ENCODE measurements around the gene IGF2BP3. TPM values are rescaled to one million over a fixed set of nuclear protein-coding genes. Genes with fewer than 3 reads are reported as not detected.
"Not testable (repeated sequence)": the region's sequence is repeated elsewhere in the genome, so short reads cannot be mapped to it uniquely, and the experiment has no call there.

Gene IGF2BP3
- 1 to 10 TPM; 1.0 to 6.8 (median 1.7) TPM for total RNA-seq
- 1 to 10 TPM in 1 of 3 donors, under 1 TPM in 2; 0.17 to 2.2 (median 0.22) TPM for polyA plus RNA-seq
- long read RNA-seq, donor 1, full-length matches to known transcripts: 8 of 8 reads
- long read RNA-seq, donor 1, partial matches to known transcripts: 0 of 8 reads
- long read RNA-seq, donor 1, other reads (novel, unspliced or antisense): 0 of 8 reads
- long read RNA-seq, donor 2, full-length matches to known transcripts: 2 of 2 reads
- long read RNA-seq, donor 2, partial matches to known transcripts: 0 of 2 reads
- long read RNA-seq, donor 2, other reads (novel, unspliced or antisense): 0 of 2 reads

- no peak for TF ChIP-seq POLR2AphosphoS5 (IDR thresholded peaks at IDR 0.05)
- no peak for TF ChIP-seq CTCF (IDR thresholded peaks at IDR 0.05 in 8 of 11, conservative IDR thresholded peaks at IDR 0.05 in 3 of 11)
- no peak for TF ChIP-seq POLR2A (IDR thresholded peaks at IDR 0.05)
- intact Hi-C loops (cut with DNase I; ENCODE audit: low total_unique reads): no loop called here
- WGBS, 5 donors: 1 to 4% (median 1%) methylated on average over 33 to 34 of the region's 34 CpGs
- Histone ChIP-seq H3K9me3 (peaks cover 0 to 22% (median 0%) of the 10 kb centered on the region in 8 donors), H3K4me1 (peaks cover 41 to 68% (median 59%) of the 10 kb centered on the region in 6 donors), H3K36me3 (no peaks in the 10 kb centered on the region), H3K27me3 (replicated peaks in 1 of 7) (peaks cover 14 to 100% (median 99%) of the 10 kb centered on the region in 7 donors), H3K27ac (no peak within 1 kb of the TSS), H3K4me3 (peak within 1 kb of the TSS; percentile 10 to 66 (median 40))
- peak; percentile 58 for DNase-seq
These were observed at the start of gene IGF2BP3 for GRCh38 chr7:23470330-23471105. TSS of gene IGF2BP3 (minus strand) at chr7:23470491. CDS start at chr7:23470110, 381 bp downstream.

DNA sequence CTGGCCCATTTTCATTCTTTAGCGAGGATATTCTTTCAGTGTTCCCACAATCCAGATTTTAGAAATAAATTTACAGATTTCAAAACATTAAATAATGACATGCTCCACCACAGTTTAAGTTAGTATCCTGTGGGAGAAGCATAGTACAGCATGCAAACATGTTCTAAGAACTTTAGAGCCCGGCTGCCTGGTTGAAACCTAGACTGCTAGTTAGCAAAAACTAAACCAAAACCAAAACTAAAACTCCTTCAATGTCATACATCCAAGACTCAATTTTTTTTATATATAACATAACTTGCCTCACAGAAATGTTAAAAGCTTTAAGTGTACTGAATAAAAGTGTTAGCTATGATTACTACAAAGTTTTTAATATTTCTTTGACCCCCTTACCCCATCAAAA is 44.5 kb upstream of the IGF2BP3 start:
- TF ChIP-seq POLR2AphosphoS5 (IDR thresholded peaks at IDR 0.05) (no peak), CTCF (IDR thresholded peaks at IDR 0.05 in 8 of 11, conservative IDR thresholded peaks at IDR 0.05 in 3 of 11) (no peak), POLR2A (IDR thresholded peaks at IDR 0.05) (no peak)
- no peak for DNase-seq
- Histone ChIP-seq H3K27ac (no peak overlapping the region), H3K9me3 (no peaks in the 10 kb centered on the region), H3K27me3 (replicated peaks in 1 of 7) (no peaks in the 10 kb centered on the region), H3K36me3 (peaks cover 5 to 100% (median 96%) of the 10 kb centered on the region in 6 donors), H3K4me3 (no peak overlapping the region), H3K4me1 (peaks cover 0 to 5% (median 0%) of the 10 kb centered on the region in 6 donors)
- intact Hi-C loops (cut with DNase I; ENCODE audit: low total_unique reads): no loop called here
- WGBS, 5 donors: 74 to 91% (median 82%) methylated on average over 2 of the region's 2 CpGs

DNA sequence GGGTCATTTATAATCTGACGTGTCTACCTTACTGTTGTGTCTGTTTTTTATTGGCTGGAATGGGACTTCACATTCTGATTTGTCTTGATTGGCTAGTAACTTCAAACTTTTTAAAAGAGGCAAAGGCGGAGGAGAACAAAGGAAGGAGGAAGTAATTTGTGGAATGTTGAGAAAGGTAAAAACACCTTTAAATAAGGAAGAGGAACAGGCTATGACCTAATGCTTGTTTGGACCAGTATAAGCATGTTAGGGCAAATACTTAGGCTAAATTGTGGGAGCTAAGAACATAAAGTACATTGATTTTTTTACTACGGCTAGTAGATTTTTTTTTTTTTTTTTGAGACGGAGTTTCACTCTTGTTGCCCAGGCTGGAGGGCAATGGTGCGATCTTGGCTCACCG is 43.5 kb upstream of the IGF2BP3 start:
- H3K4me3 ChIP-seq; H3K9me3 ChIP-seq; H3K27ac ChIP-seq; DNase-seq; H3K27me3 ChIP-seq (replicated peaks in 1 of 7); intact Hi-C loops (cut with DNase I; ENCODE audit: low total_unique reads); H3K4me1 ChIP-seq: not testable (repeated sequence)
- peaks cover 5 to 100% (median 96%) of the 10 kb centered on the region in 6 donors for H3K36me3 ChIP-seq
- 89 to 94% (median 90%) methylated on average over 6 of the region's 6 CpGs for WGBS, 5 donors

- Histone ChIP-seq H3K4me3 (no peak overlapping the region), H3K9me3 (no peaks in the 10 kb centered on the region), H3K36me3 (peaks cover 0 to 6% (median under 1%) of the 10 kb centered on the region in 6 donors), H3K27me3 (replicated peaks in 1 of 7) (no peaks in the 10 kb centered on the region), H3K27ac (no peak overlapping the region), H3K4me1 (peaks cover 0 to 15% (median 1%) of the 10 kb centered on the region in 6 donors)
- TF ChIP-seq POLR2AphosphoS5 (IDR thresholded peaks at IDR 0.05): no peak
- TF ChIP-seq POLR2A (IDR thresholded peaks at IDR 0.05): no peak
- no peak for TF ChIP-seq CTCF (IDR thresholded peaks at IDR 0.05 in 8 of 11, conservative IDR thresholded peaks at IDR 0.05 in 3 of 11)
- 85 to 97% (median 94%) methylated on average over 9 of the region's 9 CpGs for WGBS, 5 donors
- DNase-seq: peak; percentile 61
- intact Hi-C loops (cut with DNase I; ENCODE audit: low total_unique reads): no loop called here
These were observed 23.7 kb upstream of the IGF2BP3 start for GRCh38 chr7:23494009-23494408.

Measured in spleen (tissue), 13 donors.